ENCODE results near the gene ACTR5. TPM values are rescaled to one million over a fixed set of nuclear protein-coding genes. Genes with fewer than 3 reads are reported as not detected.
A peak's percentile ranks its signal among the peaks of the same experiment; 100 is the strongest.
"Not testable (repeated sequence)": the region's sequence is repeated elsewhere in the genome, so short reads cannot be mapped to it uniquely, and the experiment has no call there.

ACTR5 gene
- total and polyA plus RNA-seq, 8 donors = 6.2 to 13.6 (median 11.7) TPM

- peaks cover 0 to 36% of the 10 kb centered on the region in 2 donors for H3K4me1 ChIP-seq
- DNase-seq (no peak), ATAC-seq (no peak)
- H3K4me3 ChIP-seq = no peak overlapping the region
- H3K9me3 ChIP-seq = no peaks in the 10 kb centered on the region
- no peaks in the 10 kb centered on the region for H3K36me3 ChIP-seq
- H3K27ac ChIP-seq = peak overlapping the region in 1 of 2 donors; percentile 37
- H3K27me3 ChIP-seq = peaks cover 10 to 32% of the 10 kb centered on the region in 2 donors
- TF ChIP-seq CTCF (IDR thresholded peaks at IDR 0.05) = no peak
- intact Hi-C loops (cut with DNase I) = no loop called here
Measured at GRCh38 chr20:38811769-38812168, 63.5 kb downstream of the ACTR5 start.

- H3K4me1 ChIP-seq = peaks cover 0 to 35% of the 10 kb centered on the region in 2 donors
- H3K9me3 ChIP-seq = no peaks in the 10 kb centered on the region
- no peak for DNase-seq
- no peak overlapping the region for H3K4me3 ChIP-seq
- TF ChIP-seq CTCF (IDR thresholded peaks at IDR 0.05) = no peak
- peak overlapping the region in 1 of 2 donors; percentile 37 for H3K27ac ChIP-seq
- no peaks in the 10 kb centered on the region for H3K36me3 ChIP-seq
- ATAC-seq = no peak
- peaks cover 6 to 28% of the 10 kb centered on the region in 2 donors for H3K27me3 ChIP-seq
- intact Hi-C loops (cut with DNase I) = no loop called here
Measured at GRCh38 chr20:38812182-38812581, 63.9 kb downstream of the ACTR5 start.

- Histone ChIP-seq H3K36me3 (no peaks in the 10 kb centered on the region), H3K9me3 (no peaks in the 10 kb centered on the region)
- no peak for DNase-seq
Measured at GRCh38 chr20:38812709-38813573, 64.7 kb downstream of the ACTR5 start.

GRCh38 chr20:38813574-38813962 lies 65.3 kb downstream of the ACTR5 start:
- H3K9me3 ChIP-seq; DNase-seq; intact Hi-C loops (cut with DNase I); ATAC-seq; H3K36me3 ChIP-seq; H3K27ac ChIP-seq; H3K4me3 ChIP-seq: not testable (repeated sequence)
- peaks cover 0 to 14% of the 10 kb centered on the region in 2 donors for H3K27me3 ChIP-seq
- peaks cover 0 to 24% of the 10 kb centered on the region in 2 donors for H3K4me1 ChIP-seq

More at GRCh38 chr20:38812709-38813573, 64.7 kb downstream of the ACTR5 start:
- Histone ChIP-seq H3K4me1 (peaks cover 0 to 30% of the 10 kb centered on the region in 2 donors), H3K27ac (peak overlapping the region in 1 of 2 donors; percentile 37), H3K27me3 (peaks cover 0 to 20% of the 10 kb centered on the region in 2 donors), H3K4me3 (no peak overlapping the region)
- intact Hi-C loops (cut with DNase I) = no loop called here
- ATAC-seq = no peak
- TF ChIP-seq CTCF (IDR thresholded peaks at IDR 0.05) = no peak

- no peaks in the 10 kb centered on the region for H3K9me3 ChIP-seq
- TF ChIP-seq CTCF (IDR thresholded peaks at IDR 0.05) = no peak
- no peak overlapping the region for H3K27ac ChIP-seq
- intact Hi-C loops (cut with DNase I) = no loop called here
- H3K4me3 ChIP-seq = no peak overlapping the region
- peaks cover 0 to 20% of the 10 kb centered on the region in 2 donors for H3K4me1 ChIP-seq
- no peak for ATAC-seq
- DNase-seq = no peak
- no peaks in the 10 kb centered on the region for H3K27me3 ChIP-seq
- H3K36me3 ChIP-seq = no peaks in the 10 kb centered on the region
Measured at GRCh38 chr20:38815446-38815845, 67.2 kb downstream of the ACTR5 start.
